Left ventricle myocardium superior (tissue), 1 donor: ENCODE measurements around the gene EGR2. TPM values are rescaled to one million over a fixed set of nuclear protein-coding genes. Genes with fewer than 3 reads are reported as not detected.

Experiments
- ATAC-seq: fragments of 200-7000 bp; cut with Tn5 transposase; one replicate; pipeline ENCODE4 v1.9.1; 2020; ENCODE audit warnings: mild to moderate bottlenecking, moderate library complexity
- DNase-seq: peaks from one replicate; pipeline ENCODE4 v3.0.0-alpha.2; 2020
- intact Hi-C: fragments of 100-400 bp; cut with micrococcal nuclease; formaldehyde crosslinking; loops from one replicate; pipeline ENCODE4 v1.11.0; 2022
- total RNA-seq: library from RNA; stranded (reverse); fragmentation: NEBNext Ultra II Directional; extraction: Animal tissue kit (Norgen Biotek cat#: 25700); gene quantifications from one replicate; pipeline ENCODE4 v1.2.1, GENCODE V29; 2021
- donor health status: DM: no; HTN: yes; CAD: no; lungs with severe emphysema.

Gene EGR2
- total RNA-seq, 1 donor from 2014 or later = 0.55 TPM

DNA sequence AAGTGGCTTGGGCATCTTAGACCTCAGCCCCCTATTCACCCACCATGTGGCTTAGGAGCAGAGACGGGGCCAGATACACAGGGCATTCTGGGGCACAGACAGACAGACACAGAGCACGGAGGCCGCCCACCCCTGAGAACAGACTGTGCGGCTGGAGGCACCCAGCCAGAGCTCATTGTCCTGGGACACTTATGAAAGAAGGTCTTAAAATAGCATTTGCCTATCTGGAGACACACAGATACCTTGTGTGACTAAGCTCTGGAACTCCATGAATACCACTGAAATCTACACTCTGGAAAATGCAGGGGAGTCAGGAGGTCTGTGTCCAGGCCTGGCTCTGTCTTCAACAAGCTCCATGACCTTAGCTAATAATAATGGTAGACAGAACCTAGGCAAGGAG lies 53.0 kb downstream of the EGR2 start:
- DNase-seq (peak; percentile 87), ATAC-seq (peak; percentile 98)
- intact Hi-C loops = no loop called here

Other genes starting within 250 kb of the EGR2 start
- gene ADO, start 11.6 kb downstream of the EGR2 start, total RNA-seq = 16.7 TPM